GM06990 (cell line): Measurements from ENCODE around the gene PRDM11.

Experiments
- DNase-seq: peaks from one replicate; pipeline ENCODE4 v3.0.0-alpha.2; 2011; ENCODE audit not compliant: insufficient read length; ENCODE audit errors: extremely low read depth
- H3K27me3 ChIP-seq: replicated peaks from 2 replicates; pipeline ENCODE4 v1.6.0; 2011; ENCODE audit warnings: low read length; ENCODE audit not compliant: control insufficient read depth, insufficient read depth
- H3K36me3 ChIP-seq: 2 replicates; pipeline ENCODE4 v1.5.1; 2011; ENCODE audit warnings: low read length; ENCODE audit not compliant: control insufficient read depth, insufficient read depth
- H3K4me3 ChIP-seq: replicated peaks from 2 replicates; pipeline ENCODE4 v1.5.1; 2011; ENCODE audit warnings: low read depth, mild to moderate bottlenecking, control low read depth, low read length
- TF ChIP-seq, protein P1 (sequence below): IDR thresholded peaks from 2 replicates; pipeline ENCODE4 v1.5.1; 2011; ENCODE audit warnings: low read length, control low read depth, mild to moderate bottlenecking, inconsistent platforms; ENCODE audit not compliant: insufficient read depth, poor library complexity, severe bottlenecking

PRDM11 gene

DNA sequence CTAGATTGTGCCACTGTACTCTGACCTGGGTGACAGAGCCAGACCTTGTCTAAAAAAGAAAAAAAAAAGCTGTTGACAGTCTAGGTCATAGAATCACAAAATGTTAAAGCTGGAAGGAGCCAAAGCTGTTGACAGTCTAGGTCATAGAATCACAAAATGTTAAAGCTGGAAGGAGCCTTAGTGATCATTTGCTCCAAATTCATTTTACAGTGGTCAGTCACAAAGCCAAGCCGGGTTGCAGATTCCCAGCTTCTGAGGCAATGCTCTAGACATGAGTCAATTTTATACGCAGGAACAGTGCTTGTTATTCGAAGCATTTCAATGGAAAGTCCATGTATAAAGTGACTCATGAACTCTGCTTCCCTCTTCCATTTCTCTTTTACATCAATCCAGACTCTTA lies 92.3 kb downstream of the PRDM11 start:
- DNase-seq = no peak
- Histone ChIP-seq H3K4me3 (no peak overlapping the region), H3K27me3 (peaks cover 1% of the 10 kb centered on the region; the same call in 1 of the 2 replicates), H3K36me3 (no peaks in the 10 kb centered on the region)
- TF ChIP-seq, protein P1, sequence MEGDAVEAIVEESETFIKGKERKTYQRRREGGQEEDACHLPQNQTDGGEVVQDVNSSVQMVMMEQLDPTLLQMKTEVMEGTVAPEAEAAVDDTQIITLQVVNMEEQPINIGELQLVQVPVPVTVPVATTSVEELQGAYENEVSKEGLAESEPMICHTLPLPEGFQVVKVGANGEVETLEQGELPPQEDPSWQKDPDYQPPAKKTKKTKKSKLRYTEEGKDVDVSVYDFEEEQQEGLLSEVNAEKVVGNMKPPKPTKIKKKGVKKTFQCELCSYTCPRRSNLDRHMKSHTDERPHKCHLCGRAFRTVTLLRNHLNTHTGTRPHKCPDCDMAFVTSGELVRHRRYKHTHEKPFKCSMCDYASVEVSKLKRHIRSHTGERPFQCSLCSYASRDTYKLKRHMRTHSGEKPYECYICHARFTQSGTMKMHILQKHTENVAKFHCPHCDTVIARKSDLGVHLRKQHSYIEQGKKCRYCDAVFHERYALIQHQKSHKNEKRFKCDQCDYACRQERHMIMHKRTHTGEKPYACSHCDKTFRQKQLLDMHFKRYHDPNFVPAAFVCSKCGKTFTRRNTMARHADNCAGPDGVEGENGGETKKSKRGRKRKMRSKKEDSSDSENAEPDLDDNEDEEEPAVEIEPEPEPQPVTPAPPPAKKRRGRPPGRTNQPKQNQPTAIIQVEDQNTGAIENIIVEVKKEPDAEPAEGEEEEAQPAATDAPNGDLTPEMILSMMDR = no peak

DNA sequence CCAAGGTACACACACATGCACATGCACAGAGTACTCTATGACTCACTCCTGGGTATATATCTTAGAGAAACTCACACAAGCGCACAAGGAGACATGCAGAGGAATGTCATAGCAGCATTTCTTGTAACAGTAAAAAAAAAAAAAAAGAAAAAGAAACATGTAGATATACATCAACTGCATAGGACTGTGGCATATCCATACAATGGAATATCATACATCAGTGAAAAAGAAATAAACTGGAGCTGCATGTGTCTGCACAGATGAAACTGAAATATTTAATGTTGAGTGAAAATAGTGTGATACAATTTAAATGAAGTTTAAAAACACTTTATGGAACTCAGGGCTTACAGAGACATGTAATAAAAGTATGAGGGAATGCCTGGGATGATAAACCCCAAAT lies 93.3 kb downstream of the PRDM11 start:
- TF ChIP-seq, protein P1 = no peak
- Histone ChIP-seq H3K4me3 (no peak overlapping the region), H3K36me3 (no peaks in the 10 kb centered on the region), H3K27me3 (peaks cover 1% of the 10 kb centered on the region; the same call in 1 of the 2 replicates)
- no peak for DNase-seq

DNA sequence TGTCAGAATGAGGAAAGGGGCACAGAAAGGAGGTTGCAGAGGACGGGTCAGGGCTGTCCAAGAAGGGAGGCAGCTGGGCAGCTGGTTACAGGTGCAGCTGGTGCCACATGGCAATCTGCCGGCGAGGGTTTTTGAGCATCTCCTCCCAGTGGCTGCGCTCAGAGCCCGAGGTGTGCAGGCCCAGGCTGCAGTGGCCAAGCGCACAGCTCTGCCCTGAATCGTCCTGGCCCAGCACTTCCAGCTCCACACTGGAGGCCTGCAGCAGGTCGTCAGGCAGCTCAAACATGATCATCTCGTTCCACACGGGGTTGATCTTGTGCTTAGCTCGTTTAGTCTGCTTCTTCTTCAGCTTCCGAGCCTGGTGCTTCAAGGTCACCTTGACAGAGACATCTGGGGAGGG lies 97.5 kb downstream of the PRDM11 start:
- TF ChIP-seq, protein P1 = no peak
- H3K4me3 ChIP-seq = no peak overlapping the region

GRCh38 chr11:45245218-45246045 lies 99.0 kb downstream of the PRDM11 start:
- H3K27me3 ChIP-seq = peaks cover 4% of the 10 kb centered on the region
- no peak for DNase-seq
- H3K36me3 ChIP-seq = no peaks in the 10 kb centered on the region
- TF ChIP-seq, protein P1 = no peak
- H3K4me3 ChIP-seq = no peak overlapping the region

More for the DNA sequence above, 97.5 kb downstream of the PRDM11 start:
- H3K36me3 ChIP-seq = no peaks in the 10 kb centered on the region
- peaks cover 4% of the 10 kb centered on the region for H3K27me3 ChIP-seq
- DNase-seq = no peak

- Histone ChIP-seq H3K36me3 (no peaks in the 10 kb centered on the region), H3K27me3 (peaks cover 4% of the 10 kb centered on the region), H3K4me3 (no peak overlapping the region)
- no peak for DNase-seq
- TF ChIP-seq, protein P1 = no peak
These were observed 99.8 kb downstream of the PRDM11 start for GRCh38 chr11:45246241-45246640.
